ENCODE results near the gene RAP1GAP2. TPM values are rescaled to one million over a fixed set of nuclear protein-coding genes. Genes with fewer than 3 reads are reported as not detected.

Gene RAP1GAP2
- polyA plus RNA-seq, 1 experiment, result 4.8 TPM

DNA sequence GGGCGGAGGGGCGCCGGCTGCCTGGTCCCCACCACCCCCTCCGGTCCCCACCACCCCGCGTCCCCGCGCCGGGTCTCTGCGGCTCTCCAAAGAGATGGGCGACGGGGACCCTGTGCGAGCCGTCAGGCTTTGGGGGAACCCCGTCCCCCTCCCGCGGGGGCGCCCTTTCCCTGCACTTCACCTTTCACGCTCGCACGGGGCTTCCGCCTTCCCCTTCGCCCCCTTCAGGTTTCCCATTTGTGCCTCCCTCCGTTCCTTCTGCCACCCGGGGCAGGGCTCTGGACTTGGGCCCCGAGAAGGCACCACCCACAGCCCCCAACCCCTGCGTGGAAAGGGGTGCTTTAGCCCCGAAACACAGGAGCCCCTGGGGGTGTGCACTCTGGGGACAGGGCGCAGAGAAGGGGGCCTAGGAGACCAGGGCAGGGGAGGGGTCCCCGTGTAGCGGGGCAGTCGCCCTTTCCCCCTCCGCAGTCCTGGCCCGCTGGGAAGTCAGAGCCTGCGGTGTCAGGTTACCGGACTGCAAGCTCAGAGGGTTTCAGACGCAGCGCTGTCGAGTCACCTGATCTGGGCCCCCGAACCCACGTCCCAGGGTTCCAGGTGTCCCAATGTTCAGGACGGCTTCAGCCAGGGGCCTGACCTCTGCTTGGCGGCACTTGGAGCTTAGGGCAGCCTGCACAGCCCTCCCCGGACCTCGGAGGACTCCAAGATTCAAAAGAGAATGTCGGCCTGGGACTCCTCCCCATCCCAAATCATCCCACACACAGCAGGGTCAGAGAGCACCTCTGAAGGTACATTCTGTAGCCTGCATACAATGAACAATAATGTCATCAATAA lies 40.1 kb upstream of the RAP1GAP2 start:
- no peak for DNase-seq (ENCODE audit: low read depth)
- ChIA-PET CTCF (no interaction called here), POLR2A (no interaction called here)

DNA sequence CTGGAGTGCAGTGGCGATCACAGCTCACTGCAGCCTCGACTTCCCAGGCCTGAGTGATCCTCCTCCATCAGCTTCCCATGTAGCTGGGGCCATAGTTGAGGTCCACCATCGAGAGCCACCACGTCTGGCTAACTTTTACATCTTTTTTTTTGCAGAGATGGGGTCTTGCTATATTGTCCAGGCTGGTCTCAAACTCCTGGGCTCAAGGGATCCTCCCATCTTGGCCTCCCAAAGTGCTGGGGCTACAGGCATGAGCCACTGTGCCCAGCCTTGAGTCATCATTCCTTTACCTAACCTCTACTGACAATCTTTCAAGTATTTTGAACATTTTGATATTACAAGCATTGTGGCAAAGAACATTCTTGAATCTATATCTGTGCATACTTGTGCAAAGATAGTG lies 37.4 kb upstream of the RAP1GAP2 start:
- CTCF ChIA-PET, result no interaction called here
- DNase-seq (ENCODE audit: low read depth), result no peak
- peaks cover 14% of the 10 kb centered on the region for H3K27me3 ChIP-seq (ENCODE audit: control insufficient read depth, insufficient read depth, low read length)
- H3K4me3 ChIP-seq (ENCODE audit: low read depth, low read length), result no peak overlapping the region
- POLR2A ChIA-PET, result no interaction called here
- H3K36me3 ChIP-seq (ENCODE audit: control insufficient read depth, insufficient read depth, low read length), result no peaks in the 10 kb centered on the region
- TF ChIP-seq, protein P1, sequence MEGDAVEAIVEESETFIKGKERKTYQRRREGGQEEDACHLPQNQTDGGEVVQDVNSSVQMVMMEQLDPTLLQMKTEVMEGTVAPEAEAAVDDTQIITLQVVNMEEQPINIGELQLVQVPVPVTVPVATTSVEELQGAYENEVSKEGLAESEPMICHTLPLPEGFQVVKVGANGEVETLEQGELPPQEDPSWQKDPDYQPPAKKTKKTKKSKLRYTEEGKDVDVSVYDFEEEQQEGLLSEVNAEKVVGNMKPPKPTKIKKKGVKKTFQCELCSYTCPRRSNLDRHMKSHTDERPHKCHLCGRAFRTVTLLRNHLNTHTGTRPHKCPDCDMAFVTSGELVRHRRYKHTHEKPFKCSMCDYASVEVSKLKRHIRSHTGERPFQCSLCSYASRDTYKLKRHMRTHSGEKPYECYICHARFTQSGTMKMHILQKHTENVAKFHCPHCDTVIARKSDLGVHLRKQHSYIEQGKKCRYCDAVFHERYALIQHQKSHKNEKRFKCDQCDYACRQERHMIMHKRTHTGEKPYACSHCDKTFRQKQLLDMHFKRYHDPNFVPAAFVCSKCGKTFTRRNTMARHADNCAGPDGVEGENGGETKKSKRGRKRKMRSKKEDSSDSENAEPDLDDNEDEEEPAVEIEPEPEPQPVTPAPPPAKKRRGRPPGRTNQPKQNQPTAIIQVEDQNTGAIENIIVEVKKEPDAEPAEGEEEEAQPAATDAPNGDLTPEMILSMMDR (IDR thresholded peaks at IDR 0.05; ENCODE audit: insufficient read depth, low read depth, low read length), result no peak

More for the DNA sequence above, 40.1 kb upstream of the RAP1GAP2 start:
- Histone ChIP-seq H3K36me3 (ENCODE audit: control insufficient read depth, insufficient read depth, low read length) (no peaks in the 10 kb centered on the region), H3K27me3 (ENCODE audit: control insufficient read depth, insufficient read depth, low read length) (peaks cover 16% of the 10 kb centered on the region), H3K4me3 (ENCODE audit: low read depth, low read length) (no peak overlapping the region; the same call in 1 of the 2 replicates)
- TF ChIP-seq, protein P1 (IDR thresholded peaks at IDR 0.05; ENCODE audit: insufficient read depth, low read depth, low read length), result no peak

- H3K36me3 ChIP-seq (ENCODE audit: control insufficient read depth, insufficient read depth, low read length), result no peaks in the 10 kb centered on the region
- H3K27me3 ChIP-seq (ENCODE audit: control insufficient read depth, insufficient read depth, low read length), result peaks cover 7% of the 10 kb centered on the region
- TF ChIP-seq, protein P1 (IDR thresholded peaks at IDR 0.05; ENCODE audit: insufficient read depth, low read depth, low read length), result no peak
- ChIA-PET CTCF (interaction anchor here (0.9 to 1.2 kb wide), 2 partner anchors 13 to 18 kb away, joined by 3 read pairs; no protein-coding TSS in a partner anchor), POLR2A (no interaction called here)
- H3K4me3 ChIP-seq (ENCODE audit: low read depth, low read length), result no peak overlapping the region
- DNase-seq (ENCODE audit: low read depth), result no peak
Observed at GRCh38 chr17:2770129-2770528, 26.1 kb upstream of the RAP1GAP2 start.

DNA sequence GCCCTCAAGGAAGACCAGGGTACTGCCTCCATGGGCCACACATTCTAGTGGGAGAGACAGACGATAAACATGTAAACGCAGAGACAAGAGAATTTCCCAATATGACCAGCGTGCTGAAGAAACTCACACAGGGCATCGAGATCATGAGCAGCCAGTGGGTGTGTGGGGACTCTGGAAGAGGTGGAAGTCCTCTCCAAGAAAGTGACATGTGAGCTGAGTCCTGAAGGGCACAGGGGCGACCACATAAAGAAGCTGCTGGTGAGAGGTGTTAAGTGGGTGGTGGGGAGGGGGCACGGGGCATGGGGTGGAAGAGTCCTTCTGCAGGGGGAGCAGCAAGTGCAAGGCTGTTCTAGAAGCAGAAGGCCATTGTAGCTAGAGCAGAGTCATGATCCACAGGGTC lies 21.0 kb upstream of the RAP1GAP2 start:
- ChIA-PET POLR2A (no interaction called here), CTCF (no interaction called here)
- TF ChIP-seq, protein P1 (IDR thresholded peaks at IDR 0.05; ENCODE audit: insufficient read depth, low read depth, low read length), result no peak
- no peak for DNase-seq (ENCODE audit: low read depth)
- Histone ChIP-seq H3K36me3 (ENCODE audit: control insufficient read depth, insufficient read depth, low read length) (no peaks in the 10 kb centered on the region), H3K4me3 (ENCODE audit: low read depth, low read length) (no peak overlapping the region), H3K27me3 (ENCODE audit: control insufficient read depth, insufficient read depth, low read length) (peaks cover 26% of the 10 kb centered on the region)

GRCh38 chr17:2776589-2777241 lies 19.5 kb upstream of the RAP1GAP2 start:
- Histone ChIP-seq H3K4me3 (ENCODE audit: low read depth, low read length) (no peak overlapping the region), H3K27me3 (ENCODE audit: control insufficient read depth, insufficient read depth, low read length) (peaks cover 26% of the 10 kb centered on the region), H3K36me3 (ENCODE audit: control insufficient read depth, insufficient read depth, low read length) (no peaks in the 10 kb centered on the region)
- CTCF ChIA-PET, result interaction anchor here (0.6 to 1.3 kb wide), 2 partner anchors 9 to 64 kb away, joined by 5 to 6 read pairs; no protein-coding TSS in a partner anchor
- TF ChIP-seq, protein P1 (IDR thresholded peaks at IDR 0.05; ENCODE audit: insufficient read depth, low read depth, low read length), result no peak
- POLR2A ChIA-PET, result no interaction called here
- no peak for DNase-seq (ENCODE audit: low read depth)
